ENCODE data around the gene PMEPA1.

GRCh38 chr20:57655809-57656155, 54.0 kb downstream of the PMEPA1 start:
- no peak for TF ChIP-seq CTCF (IDR thresholded peaks at IDR 0.05)
- TF ChIP-seq EZH2 (IDR thresholded peaks at IDR 0.05; ENCODE audit: borderline replicate concordance, insufficient read depth, low read depth, low read length, poor library complexity, severe bottlenecking): no peak
